Measurements from ENCODE around the gene SLC22A9.

SLC22A9 gene

GRCh38 chr11:63445118-63445517 lies 75.5 kb downstream of the SLC22A9 start:
- no peak overlapping the region for H3K4me3 ChIP-seq (ENCODE audit: low read depth, low read length)
- no peak for TF ChIP-seq CTCF (conservative IDR thresholded peaks at IDR 0.05; ENCODE audit: low read depth, low read length)
- DNase-seq (ENCODE audit: low read depth): no peak

GRCh38 chr11:63445720-63446119 lies 76.1 kb downstream of the SLC22A9 start:
- DNase-seq (ENCODE audit: low read depth): peak; percentile 36
- H3K4me3 ChIP-seq (ENCODE audit: low read depth, low read length): no peak overlapping the region
- no peak for TF ChIP-seq CTCF (conservative IDR thresholded peaks at IDR 0.05; ENCODE audit: low read depth, low read length)

GRCh38 chr11:63448646-63449045 lies 79.1 kb downstream of the SLC22A9 start:
- DNase-seq (ENCODE audit: low read depth): no peak
- TF ChIP-seq CTCF (conservative IDR thresholded peaks at IDR 0.05; ENCODE audit: low read depth, low read length): no peak
- no peak overlapping the region for H3K4me3 ChIP-seq (ENCODE audit: low read depth, low read length)

GRCh38 chr11:63459586-63459985 lies 90.0 kb downstream of the SLC22A9 start:
- peak; percentile 71 for DNase-seq (ENCODE audit: low read depth)
- TF ChIP-seq CTCF (conservative IDR thresholded peaks at IDR 0.05; ENCODE audit: low read depth, low read length): no peak
- no peak overlapping the region for H3K4me3 ChIP-seq (ENCODE audit: low read depth, low read length)

All from choroid plexus epithelial cell (primary cell).